DMS79 (cell line): Measurements from ENCODE around the gene VSIR.

Experiments
- DNase-seq: peaks from one replicate; lab custom pipeline; 2025; lab: John Stamatoyannopoulos, UW

The VSIR gene

DNA sequence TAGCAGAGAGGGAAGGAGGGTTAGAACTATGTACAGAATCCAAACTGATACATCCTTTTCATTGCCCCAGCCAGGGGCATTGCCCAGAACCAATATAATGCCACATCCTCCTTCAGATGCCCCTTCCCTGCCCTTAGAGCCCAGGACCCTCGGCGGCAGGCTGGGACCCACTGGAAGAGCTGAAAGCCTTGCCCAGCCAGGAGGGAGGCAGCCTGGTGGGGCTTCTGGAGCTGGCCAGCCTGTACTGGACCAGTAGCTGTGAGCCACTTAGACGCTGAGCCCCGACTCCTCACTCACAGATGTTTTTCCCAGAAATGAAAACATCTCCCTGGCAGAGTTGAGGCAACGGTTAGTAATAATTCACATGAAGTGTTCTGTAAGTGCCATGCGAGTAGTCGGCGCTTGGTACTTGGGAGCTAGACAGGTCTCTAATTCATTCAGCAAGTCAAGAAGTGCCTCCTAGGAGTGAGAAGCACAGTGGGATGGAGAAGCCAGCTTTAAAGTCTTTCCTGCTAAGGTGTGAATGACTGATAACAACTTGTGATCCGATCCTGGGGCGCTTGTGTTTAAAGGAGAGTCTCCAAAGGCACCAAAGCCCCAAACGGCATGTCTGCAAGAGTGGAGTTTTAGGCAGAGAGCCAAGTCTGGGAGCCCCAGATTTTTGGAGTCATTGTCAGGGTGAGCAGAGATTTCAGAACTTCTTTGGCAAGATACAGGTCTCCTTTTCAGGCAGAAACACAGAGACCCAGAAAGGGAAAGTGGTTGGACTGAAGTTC lies 9.8 kb downstream of the VSIR start:
- DNase-seq = peak; percentile 0

DNA sequence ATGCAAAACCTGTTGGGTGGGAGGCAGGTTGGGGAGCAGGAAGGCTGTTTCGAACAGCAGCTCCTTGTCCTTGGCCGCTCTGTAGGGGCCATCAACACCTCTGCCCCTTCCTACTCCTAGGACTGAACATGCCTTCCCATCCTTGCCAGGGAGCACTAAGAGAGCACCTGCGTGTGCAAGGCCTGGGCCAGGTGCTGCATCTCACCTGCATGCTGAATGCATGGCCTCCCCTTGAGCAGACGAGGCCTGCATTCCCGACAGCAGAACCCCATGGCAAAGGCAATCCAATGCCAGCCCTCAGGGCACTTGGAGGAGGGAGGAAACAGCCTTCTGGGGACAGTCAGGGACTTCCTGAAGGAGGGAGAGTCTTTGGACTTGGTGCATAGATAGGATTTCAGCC lies 11.0 kb downstream of the VSIR start:
- no peak for DNase-seq

DNA sequence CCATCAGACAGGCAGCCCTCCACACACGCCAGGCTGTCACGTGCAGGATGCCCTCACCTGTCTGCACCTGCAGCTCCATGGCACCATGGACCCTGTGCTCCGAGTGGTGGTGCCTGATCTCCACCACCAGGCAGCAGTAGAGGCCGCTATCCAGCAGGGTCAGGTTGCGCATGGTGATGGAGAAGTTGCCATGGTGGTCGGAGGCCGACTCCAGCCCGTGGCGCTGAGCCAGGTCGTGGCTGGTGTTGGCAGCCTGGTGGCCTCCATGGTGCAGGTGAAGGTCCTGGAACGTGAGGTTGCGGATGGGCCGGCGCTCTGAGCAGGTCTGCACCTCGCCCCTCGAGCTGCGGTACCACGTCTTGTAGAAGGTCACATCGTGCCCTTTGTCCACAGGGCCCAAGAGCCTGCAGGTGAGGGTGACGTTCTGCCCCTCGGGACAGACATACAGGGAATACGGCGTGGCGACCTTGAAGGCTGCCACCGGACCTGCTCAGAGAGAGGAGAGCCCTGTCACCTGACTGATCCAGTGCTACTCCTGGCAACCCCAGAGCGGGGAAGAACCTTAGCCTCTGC lies 11.7 kb downstream of the VSIR start:
- no peak for DNase-seq

DNA sequence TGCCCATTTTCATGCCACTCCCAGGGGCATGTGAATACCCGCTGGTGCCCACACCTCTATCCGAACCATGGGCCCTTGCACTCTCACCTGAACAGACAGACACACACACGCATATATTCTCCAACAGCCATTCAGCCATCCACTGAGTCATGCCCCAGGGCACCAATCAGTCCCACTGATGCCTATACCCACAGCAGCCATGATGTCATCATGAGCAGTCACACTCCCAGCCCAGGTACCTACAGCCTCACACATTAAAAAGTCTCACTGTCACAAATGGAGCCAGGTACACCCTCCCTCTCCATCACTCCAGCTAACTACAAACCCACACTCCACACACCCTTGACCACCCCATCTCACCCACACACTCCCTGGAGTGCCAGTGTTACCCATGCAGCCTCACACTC lies 12.2 kb downstream of the VSIR start:
- no peak for DNase-seq

DNA sequence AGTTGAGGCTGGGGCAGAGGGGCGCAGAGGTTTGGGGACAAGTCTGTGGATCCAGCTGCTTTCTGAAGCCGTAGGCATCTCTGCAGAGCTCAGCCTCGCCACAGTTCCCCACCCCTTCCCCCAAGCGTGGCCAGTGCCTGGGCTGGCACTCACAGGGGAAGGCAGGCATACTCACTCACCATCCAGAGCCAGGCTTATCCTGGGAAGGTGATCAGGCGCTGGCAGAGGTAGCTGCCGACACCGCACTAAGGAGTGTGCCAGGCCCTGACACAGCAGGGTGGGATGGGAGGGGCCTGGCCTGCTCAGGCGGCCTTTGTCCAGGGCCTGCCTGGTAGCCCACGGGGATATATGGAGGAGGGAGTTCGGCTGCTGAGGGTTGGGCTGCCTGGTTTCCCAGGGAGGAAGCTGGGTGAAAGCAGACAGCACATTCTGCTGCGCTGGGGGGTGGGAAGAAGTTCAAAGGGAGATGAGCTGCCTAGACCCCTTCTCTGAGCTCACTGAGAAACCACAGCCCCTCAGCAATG lies 15.9 kb downstream of the VSIR start:
- DNase-seq = no peak

DNA sequence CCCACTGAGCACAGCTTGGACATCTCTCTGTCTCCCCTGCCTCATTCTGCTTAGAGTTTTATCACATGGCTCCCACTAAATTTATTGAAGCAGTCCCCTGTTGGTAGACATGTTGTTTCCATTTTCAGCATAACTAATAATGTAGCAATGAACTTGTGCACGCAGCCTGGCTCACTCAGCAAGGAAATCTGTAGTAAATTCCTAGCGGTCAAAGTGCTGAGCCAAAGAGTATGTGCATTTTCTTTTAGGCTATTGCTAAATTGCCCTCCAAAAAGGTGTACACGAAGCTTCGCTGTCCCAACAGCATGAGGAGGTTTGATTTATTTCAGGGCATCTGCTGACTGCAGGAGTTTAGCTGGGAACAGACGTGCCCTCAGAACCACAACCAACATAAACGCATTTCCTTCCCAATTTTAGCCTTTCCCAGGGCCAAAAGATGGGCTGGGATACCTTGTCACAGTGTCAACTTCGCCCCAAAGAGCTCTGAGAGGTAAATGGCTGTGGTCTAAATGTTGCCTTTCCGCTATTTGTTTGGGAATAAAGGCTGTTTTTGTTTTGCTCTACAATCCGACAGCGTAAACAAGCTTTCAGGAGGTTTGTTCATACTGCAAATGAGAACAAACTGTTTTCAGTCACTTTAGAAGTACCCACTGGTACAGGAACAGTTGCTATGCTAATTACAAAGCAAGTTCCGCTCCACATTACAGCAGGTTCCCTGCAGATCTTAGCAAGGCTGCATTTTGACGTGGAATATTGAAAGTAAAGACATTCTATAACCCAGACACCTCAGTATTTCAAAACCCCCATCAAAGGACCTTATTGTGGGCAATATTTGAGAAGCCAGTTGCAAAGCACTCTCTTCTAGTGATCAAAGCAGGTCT lies 16.8 kb downstream of the VSIR start:
- no peak for DNase-seq

DNA sequence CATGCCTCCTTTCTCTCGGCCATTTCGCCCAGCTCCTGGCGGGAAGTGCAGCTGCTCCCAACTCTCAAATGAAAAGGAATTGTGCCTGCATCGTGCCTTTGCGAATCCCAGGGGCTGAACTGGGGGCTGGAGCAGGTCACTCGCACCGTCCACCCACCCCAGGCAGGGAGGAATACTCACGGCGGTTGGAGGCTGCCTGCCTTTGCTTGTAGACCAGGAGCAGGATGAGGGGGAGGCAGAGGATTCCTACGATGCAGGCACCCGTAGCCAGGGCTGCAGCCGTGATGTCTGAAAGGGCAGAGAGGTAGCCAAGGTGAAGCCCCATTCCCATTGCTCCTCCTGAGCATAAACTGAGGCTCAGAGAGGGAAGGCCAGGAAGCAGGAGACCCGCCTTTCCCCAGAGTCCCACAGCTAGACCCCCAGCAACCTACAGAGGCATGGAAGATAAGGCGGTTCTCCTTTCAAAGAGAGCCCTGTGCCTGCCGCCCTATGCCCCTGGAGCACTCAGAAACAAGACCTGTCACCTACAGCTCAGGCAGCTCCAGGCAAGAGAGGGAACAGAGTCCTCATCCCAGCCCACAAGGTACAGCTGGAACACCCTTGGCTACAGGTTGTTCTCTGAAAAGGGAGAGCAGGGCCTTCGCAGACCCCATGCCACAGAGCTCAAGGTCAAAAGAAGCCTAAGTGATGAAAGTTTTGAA lies 18.0 kb downstream of the VSIR start:
- no peak for DNase-seq

DNA sequence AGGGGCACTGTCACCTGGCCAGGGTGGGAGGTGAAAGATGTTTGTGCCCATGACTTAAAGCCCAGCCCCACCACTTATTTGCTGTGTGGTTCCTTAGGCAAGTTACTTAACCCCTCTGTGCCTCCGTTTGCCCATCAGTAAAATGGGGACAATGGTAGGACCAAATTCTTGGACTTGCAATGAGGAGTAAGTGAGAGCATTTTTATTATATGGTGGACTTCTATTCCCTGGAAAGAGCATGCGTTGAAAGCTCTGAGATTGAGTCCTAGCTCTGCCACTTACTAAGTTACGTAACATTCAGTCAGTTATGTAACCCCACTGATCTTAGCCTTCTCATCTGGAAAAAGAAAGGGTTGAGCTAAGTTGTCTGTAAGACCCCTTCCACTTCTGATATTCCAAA lies 18.8 kb downstream of the VSIR start:
- DNase-seq = no peak

DNA sequence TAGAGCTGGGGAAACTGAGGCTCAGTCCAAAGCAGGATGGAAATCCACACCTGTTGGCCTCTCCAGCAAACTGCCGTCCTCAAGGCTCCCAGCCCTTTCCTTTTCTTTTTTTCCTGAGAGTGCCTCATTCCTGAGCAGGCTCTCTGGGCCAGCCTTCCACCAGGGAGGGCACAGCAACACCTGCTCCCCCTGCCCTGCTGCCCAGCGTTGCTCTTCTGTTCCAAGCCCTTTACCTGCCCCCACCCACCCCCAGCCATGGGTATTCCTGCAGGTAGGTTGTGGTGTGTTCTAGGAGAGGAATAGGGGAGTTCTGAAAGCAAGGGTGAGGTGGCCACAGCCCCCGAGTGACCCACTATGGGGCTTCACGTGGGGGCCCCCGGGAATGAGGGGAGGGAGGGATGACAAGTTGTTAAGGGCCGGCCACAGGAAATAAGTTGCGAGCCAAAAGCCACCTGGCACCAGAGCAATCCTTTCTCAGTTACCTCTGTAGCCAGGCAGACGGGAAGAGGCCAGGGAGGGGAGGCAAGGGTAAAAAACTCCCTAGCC lies 19.3 kb downstream of the VSIR start:
- no peak for DNase-seq

DNA sequence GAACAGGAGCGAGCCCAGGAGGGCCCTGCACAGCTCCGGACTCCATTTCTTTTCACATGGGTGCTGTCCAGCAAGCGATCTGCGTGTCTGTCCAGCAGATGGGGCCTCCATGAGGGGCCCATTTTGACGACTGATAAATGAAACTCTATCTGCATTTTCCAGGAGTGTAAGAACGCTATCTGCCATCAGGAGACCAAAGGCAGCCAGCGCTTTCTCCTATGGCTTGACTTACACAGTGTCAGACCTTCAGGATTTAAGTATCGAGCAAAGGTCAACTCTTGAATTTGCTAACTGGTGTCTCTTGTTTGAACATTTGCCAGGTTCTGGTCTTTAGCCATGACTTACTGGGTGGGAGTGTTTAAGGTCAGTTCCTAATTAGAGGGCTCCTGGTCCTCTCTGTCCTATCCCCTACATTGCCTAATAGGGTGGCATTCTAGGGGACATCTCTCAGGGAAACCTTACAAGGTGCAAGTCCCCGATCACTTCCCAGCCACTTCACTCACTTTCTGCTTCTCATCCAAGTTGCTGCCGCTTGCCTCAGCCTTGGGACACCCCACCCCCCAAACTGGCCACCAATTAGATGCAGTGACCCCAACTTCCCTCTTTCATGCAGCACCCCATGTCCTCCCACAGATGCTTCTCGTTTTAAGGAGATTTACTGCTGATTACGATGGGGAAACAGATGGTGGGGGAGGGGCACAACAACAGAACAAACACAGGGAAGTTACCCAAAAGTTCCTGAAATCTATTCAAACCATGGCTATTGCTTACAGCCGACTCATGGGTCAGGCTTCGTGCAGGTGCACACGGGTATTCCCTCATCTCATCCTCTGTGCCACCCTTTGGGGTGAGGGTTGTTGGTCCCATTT lies 20.0 kb downstream of the VSIR start:
- no peak for DNase-seq

DNA sequence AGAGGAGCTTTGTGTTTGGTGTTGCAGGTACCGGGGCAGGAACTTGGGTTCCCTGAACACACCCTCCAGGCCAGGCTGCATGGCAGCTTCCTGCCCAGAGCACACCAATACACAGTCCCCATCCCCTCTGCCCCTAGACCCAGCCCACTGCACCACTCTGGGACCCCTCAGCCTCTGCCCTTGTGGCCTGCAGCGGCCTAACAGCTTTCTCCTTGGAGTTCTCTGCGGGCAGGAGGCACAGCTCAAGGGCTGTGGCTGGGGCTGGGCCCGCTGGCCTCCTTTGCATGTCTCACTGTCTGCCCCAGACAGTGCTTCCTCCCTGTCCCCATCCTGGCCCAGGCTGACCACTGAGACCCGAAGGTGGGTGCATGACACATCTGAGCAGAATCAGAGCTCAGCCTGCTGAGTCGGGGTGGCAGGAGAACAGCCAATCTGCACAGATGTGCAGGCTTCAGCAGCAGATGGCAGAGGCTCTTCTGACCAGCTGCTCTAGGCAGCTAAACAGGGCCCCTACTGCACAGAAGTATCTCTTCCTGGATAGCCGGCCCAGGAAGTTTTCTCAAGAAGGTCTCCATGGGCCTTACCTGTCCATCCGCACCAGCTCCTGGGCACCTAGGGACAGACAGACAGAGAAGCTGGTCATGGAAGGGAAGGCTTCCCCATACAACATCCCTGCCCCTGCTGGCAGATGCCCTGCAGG lies 20.8 kb downstream of the VSIR start:
- DNase-seq = no peak

DNA sequence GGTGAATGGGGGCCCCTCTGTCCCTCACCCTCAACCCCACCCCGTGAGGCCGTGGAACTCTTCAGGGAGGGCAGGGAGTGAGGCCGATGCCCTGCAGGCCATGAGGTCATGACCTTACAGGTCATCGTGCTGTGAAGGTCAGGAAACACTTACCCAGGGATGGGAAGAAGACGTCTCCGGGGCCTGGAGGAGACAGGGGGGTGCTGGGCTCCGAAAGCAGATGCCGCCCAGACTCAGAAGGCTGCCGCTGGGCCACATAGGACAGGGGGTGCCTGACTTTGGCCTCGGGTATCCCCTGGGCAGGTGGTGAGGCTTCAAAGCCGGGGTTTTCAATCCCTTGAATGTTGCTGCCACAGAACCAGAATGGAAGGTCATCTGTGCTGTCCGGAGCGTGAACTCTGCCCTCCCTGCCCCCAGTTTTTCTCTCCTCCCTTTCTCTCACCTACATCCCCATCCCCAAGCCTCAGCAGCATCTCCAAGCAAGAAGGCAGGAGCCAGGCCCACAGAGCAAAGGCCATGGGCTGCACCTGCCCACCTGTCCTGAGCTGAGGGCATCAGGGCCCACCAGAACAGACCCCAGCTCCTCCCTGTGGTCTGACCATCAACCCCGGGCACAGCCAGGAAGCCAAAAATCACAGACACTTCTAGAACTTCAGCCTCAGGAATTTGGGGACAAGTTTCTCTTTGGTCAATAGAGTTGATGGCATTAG lies 21.6 kb downstream of the VSIR start:
- no peak for DNase-seq

DNA sequence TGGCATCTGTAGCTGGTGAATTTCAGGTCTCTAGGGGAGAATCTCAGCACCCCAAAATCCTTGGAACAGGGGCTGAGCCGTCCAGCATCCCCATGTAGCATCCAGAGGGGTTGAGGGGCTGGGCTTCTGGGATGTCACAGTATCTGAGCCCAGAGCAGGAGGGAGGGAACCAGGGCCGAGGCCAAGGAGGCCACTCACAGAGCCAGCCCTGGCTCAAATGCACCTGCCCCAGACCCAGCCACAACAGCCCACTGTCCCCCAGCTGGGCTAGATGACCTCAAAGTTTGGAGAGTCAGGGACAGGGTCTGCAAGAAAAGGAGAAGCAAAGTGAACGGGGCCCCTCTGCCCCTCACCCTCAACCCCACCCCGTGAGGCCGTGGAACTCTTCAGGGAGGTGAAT lies 22.3 kb downstream of the VSIR start:
- DNase-seq = no peak

DNA sequence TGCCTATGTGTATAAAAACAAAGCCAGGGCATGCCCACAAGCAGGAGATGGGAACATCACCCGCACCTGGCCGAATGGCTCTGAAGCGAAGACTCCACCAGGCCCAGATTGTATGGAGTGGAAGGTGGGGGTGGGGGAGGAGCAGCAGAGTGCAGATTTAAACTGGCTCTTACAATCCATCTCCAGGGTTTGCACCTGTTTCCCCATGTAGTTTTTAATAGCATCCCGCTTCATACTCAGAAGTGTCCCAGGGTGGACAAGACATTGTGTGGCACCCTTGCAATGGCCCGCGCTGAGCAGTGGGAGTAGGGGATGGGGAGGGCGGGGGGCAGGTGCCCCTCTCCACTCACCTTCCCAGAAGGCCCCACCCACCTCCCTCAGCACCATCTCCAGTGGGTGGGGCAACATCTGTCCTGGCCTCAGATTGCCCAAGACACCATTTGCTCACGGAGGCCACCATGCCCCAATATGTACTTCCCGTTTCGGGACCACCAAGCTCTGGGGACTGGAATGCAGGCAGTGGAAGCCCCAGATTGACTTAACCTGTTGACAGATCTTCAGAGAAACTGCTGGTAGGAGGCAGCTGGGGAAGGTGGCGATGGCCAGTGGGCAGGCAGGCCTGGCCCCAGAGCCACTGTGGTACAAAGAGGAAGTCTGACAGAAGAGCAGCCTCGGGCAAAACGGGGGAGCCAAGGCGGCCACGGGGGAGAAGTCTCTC lies 23.0 kb downstream of the VSIR start:
- DNase-seq = no peak

DNA sequence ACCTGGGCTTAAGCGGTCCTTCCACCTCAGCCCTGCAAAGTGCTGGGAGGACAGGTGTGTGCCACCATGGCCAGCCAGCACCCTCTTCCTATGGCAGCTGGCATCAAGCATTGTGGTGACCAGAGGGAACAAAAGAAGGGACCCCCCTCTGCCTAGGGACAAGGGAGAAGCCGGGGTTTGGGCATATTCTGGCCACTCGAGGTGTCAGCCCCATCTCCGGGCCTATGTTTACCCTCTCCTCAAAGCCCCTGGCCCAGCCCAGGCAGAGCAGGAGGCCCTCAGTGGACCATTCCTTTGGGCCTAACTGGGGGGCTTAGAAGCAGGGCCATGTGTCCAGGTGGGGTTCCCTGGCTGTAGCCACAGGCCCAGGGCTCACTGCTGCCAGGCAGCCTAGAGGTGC lies 23.9 kb downstream of the VSIR start:
- no peak for DNase-seq

DNA sequence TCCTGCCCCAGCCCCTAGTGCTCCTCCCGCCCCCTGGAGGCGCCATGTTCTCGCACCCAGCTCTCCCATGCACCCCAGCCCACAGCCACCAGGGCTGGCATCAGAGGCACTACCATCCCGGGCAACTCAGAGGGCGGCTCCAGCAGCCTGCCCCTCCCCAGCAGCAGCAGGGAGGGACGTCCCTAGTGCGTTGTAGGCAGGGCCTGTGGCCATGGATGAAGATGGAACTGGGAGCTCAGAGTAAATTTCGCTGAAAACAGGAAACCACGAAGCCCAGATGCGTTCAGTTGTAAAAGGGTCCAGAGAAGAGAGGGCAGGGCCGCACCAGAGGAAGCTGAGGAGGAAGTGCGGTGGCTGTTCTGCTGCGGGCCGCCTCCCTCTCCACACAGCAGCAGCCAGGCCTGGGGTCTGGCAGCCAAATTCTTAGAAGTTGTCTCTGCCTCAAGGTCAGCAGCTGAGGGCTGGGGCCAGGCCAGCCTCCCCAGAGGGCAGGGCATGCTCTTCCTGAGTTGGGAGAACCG lies 24.6 kb downstream of the VSIR start:
- DNase-seq = no peak

DNA sequence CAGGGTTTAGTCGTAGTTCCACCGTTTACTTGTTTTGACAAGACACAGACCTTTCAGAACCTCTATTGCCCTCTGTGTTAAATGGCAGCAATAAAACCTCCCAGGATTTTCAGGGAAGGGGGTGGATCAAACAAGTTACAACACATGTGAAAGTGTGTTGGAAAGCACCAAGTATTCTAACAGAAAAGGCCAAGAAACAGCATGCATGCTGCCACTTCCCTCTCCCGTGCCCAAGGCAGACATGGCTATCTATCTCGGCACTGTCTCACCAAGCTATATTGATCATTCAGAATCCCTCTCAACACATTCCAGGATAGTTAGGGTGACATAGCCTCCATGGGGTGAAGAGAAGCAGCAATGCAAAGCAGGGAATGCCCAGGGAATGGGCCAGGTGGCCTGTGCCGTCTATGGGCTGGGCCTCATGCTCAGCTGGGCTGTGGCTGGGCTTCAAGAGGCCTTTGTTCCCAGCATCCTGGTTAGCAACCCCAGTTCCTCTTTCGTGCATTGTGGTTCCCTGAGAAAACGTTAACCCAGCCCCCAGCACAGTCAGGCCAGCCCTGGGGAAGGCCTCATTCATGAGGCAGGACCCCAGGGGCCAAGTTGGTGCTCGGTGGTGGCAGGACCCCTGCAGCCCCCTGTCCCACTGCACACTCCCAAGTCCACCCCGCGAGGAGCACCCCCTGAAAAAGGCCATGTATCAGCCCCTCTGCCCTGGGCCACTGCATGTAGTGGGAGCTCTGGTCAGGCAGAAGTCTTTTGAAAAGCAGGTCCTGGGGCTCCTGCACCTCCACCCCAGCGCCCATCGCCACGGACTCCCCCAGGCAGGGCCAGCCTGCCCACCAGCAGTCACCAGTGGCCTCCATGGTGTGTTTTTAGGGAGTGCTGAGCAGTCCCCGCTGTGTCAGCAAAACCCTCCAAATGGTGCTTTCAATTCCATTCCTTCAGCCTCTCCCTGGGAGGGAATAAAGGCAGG lies 25.5 kb downstream of the VSIR start:
- no peak for DNase-seq
